Stimulated activated CD8-positive, alpha-beta memory T cell treated with anti-CD3 and anti-CD28 coated beads, Interleukin-15, amount 100 ng/mL, for 1 hour (primary cell): ENCODE measurements around the gene ARHGEF28.

Experiments
- DNase-seq: peaks from one replicate; pipeline ENCODE4 v3.0.0-alpha.2; 2020; ENCODE audit warnings: low read depth

The ARHGEF28 gene

DNA sequence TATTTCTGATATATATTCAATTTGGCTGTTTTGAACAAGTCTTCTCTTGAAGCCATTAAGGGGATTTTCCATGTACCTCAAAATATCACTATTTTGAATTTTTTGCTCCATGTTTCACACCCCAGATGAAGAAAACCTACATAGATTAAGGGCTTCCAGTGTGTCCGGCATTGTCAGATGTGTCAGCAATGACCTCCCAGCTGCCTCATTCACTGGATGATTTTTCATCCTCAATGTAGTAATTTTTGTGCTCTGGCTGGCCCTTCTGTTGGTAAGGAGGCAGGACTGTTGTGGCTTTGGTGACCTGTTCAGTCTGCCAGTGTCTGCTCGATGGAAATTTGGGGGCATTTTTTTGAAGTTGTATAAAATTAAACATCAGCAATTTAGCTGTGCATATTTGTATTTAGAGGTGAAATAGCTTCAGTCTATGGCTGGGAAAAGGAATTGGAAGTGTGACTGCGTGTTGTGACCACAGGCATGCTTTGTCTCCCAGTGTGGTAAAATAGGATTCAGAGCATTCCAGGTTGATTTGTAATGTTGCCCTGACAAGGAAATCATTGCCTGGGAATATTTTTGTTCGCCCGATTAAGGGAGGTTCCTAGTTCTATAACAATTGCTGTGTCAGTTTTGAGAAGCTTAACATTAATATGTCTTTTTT lies 312.4 kb downstream of the ARHGEF28 start:
- no peak for DNase-seq

DNA sequence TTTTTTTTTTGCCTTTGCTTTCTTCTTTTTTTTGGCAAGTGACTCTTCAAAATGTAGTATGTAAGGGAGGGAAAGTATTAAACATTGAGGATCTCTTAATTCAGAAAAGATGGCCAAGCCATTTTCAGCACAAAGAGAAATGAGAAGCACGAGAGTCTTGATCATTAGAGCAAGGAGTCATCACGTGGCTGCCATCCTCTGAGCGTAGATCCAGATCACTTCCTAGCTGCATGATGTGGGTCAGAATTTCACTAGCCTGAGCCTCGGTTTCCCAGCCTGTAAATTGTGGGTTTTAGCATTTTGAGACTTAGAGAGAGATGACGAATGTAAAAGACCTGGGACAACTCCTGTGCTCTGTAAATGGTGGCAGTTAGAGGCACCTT lies 312.9 kb downstream of the ARHGEF28 start:
- no peak for DNase-seq

DNA sequence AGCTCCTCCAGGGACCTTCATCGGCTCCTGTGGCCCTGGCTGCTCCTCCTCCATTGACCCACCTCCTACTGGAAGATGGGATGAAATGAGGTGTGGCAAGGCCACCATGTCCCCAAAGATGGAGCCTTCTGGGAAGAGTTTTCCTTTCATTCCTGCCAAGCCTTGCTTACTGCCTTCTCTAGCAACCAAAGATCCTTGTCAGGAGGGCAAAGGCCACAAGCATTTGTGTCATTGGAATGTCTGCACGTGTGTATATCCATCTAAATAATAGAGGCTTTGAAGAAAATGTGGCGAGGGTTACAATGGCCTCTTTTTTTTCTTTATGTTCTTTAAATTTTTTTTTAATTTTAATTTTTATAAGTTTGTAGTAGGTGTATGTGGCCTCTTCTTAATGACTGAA lies 313.6 kb downstream of the ARHGEF28 start:
- DNase-seq: no peak

DNA sequence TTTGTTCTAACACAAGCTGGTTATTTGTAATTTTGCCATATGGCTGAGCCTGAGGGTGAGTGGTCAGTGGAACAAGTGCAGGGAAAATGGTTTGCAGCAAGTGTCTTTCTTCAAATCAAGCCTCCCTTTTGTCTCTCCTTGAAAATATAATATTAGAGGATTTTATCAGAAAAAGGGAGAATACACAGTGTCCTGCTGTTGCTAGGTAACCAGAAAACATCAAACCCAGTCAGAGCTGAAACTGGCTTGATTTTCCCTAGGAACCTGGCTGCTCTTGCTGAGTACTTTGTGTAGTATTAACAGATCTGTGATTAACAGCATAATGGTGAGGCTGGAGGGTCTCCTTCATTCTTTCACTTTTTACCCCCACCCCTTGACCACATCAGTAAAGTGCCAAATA lies 314.0 kb downstream of the ARHGEF28 start:
- DNase-seq: no peak

DNA sequence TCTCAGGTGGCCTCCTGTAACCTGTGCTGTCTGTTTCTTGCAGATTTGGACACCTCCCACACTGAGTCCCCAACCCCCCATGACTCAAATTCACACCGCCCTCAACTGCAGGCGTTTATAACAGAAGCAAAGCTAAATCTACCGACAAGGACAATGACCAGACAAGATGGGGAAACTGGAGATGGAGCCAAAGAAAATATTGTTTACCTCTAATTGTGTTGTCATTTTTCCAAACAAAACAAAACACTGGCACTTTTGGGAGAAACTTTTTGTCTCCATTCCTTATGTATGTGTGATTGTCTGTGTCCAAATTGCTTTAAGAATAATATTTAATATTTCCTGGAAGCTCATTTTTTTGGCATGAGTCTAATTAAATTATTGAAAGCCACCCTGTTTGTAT lies 314.8 kb downstream of the ARHGEF28 start:
- DNase-seq: no peak

DNA sequence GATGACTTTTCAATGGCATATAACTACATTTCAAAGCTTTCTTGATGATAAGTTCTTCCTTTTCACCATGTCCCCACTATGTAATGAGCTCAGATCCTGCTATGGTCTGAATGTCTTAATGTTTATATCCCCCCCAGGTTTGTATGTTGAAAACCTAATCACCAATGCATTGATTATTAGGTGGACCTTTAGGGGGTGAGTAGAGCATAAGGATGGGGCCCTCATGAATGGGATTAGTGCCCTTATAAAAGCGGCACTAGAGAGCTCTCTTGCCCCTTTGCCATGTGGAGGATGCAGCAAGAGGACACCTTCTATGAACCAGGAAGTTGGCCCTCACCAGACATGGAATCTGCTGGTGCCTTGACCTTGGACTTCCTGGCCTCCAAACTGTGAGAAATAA lies 316.8 kb downstream of the ARHGEF28 start:
- no peak for DNase-seq

DNA sequence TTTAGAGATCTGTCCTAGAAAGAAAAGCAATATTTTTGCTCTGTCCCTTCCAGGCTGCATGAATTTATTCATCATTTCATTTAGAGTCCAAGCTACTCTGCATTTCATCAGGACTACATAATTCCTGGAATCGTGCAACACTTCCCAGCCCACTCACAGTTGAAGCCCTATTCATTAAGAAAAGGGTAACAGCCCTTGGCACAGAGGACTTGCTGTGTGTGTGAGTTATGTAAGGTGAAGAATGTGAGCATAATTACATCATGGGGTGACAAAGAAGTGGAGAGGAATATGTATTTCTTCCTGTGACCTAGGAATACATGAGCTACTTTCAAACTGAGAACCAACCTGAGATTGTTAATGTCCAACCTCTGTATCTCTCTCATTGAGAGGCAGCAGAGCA lies 317.4 kb downstream of the ARHGEF28 start:
- no peak for DNase-seq

DNA sequence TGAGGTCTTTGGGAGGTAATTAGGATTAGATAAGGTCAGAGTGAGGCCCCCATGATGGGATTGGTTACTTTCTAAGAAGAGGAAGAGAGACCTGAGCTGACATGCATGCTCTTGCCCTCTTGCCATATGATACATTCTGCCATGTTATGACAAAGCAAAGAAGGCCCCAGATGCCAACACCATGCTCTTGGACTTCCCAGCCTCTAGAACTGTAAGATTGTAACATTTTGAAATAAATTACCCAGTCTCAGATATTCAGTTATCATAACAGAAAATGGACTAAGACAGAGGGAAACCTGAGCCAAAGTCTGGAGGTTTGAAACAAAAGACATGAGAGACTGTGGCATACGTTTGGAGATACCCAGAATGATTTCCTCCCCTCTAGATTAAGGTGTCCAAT lies 318.6 kb downstream of the ARHGEF28 start:
- DNase-seq: no peak

DNA sequence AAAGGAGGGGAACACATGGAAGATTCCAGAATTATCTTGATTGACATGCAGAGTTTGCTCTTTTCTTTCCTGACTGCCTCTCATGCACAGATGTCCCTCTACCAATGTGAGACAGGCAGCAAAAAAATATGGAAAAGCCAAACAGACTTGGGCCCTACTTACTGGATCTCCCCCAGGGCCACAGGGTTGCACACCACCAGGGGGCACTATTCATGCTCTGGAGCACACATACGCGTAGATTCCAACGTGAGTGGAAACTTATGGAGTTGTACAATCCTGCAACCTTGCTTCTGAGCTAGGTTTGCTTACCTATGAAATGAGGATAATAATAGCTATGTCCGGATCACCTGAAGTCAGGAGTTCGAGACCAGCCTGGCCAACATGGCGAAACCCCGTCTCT lies 319.5 kb downstream of the ARHGEF28 start:
- no peak for DNase-seq

DNA sequence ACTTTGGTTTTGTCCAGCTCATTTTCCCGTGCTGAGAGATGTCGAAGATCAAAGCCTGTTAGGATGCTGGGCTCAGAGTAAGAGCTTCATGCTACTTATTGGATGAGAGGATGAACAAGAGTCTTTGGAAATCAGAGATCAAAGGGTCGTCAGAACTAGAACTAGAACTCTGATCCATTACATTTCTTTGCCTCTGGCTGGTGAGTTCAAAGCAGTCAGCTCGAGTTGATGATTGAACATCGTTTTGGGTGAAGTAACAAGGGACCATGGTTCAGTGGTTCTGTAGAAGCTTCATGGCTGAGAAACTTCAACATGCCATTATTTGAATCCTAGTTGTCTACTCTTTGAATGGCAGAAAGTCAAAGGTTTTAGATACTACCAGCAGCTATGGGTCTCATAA lies 320.3 kb downstream of the ARHGEF28 start:
- no peak for DNase-seq

DNA sequence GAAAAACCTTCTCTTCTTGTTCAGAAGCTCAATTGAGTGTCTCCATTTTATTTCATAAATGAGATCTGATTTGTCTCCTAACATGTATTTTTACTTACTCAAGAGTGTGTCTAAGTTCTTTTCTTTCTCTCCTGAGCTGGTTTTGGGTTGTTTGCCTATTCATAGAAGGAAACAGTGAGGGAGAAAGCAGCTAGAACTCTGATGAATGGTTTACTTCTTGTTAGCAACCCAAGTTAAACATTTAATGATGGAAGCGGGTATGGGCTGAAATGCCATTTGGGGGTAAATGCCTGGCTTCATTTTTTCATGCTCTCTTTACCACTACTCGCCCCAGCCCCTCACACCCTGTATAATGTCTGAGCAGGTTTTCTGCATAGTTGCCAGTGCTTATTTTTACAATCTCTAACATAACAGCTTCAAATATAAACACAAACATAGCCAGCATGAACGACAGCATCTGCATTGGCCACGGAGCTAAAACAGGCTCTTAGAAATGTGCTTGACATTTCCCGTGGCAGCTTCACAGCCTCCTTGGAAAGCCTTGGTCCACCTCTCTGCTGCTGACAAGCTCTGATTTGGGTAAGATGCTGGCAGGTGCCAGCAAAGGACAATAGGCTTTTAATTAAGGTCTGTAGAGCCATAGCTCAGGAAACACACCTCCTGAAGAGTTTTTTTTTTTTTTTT lies 321.1 kb downstream of the ARHGEF28 start:
- DNase-seq: no peak

DNA sequence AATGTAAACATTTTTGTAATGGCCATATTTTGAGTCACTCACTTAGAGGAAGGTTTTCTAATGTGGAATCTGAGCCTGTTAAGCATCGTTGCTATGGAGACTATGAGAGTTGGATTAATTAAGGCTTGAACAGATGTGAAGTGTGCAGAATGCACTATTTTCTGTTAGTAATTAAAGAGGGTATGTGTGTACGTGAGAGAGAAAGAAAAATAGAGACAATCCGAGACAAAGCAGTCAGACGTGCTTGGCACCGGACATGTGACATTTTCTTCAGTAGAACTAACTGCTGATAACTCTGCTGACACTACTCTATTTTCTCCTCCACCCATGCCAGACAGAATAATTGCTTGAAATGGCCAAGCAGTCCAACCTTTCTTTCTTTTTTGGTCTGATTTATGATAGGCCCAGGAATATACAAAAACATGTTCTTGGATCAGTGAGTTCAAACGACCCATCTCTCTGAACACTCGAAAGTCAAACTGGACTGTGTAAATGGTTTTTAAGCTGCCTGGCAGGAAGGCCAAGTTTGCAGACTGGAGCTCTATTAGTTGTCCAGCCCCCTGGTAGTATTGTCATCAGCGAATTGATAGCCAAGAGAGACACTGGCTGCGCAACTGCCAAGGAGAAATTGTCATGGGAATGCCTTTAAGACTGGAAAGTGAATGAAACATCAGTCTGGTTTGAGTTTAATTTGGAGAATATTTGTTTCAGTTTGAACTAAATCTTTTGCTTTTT lies 322.1 kb downstream of the ARHGEF28 start:
- no peak for DNase-seq

DNA sequence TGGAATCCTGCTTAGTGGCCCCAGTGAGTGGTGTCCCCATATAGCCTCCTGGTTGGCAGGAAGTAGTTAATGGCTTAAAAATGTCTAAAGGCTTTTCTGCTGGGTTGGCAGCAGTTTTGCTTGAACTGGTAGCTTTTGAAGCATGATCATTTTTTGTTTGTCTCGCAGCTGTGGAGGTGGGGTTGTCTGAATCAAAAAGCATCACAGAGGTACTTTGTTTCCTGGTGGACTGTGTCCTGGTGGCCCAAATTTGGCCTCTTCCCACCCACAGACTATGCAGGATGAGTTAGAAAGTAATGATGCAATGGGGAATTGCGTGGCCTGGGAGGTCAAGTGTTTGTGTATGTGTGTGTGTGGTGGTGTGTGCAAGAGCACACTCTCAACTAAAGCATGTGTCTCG lies 322.7 kb downstream of the ARHGEF28 start:
- no peak for DNase-seq

DNA sequence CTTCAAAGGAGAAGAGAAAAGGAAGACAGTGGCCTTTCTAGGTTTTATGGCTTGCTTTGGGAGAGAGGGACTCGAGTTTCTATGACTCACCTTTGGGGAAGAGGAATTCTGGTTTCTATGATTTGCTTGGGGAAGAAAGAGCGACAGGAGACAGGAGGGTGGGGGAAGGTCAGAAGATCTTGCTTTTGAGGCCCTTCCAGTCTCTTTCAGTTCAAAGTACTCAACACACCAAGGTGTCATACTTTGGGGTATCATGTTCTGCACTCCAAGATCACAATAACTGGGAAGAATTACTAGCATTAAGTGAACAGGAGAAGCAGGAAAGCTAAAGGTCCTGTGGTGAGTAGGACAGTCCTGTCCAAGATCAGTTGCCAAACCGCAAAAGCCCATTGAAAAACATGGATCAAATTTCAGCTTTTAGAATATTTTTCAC lies 324.5 kb downstream of the ARHGEF28 start:
- no peak for DNase-seq

DNA sequence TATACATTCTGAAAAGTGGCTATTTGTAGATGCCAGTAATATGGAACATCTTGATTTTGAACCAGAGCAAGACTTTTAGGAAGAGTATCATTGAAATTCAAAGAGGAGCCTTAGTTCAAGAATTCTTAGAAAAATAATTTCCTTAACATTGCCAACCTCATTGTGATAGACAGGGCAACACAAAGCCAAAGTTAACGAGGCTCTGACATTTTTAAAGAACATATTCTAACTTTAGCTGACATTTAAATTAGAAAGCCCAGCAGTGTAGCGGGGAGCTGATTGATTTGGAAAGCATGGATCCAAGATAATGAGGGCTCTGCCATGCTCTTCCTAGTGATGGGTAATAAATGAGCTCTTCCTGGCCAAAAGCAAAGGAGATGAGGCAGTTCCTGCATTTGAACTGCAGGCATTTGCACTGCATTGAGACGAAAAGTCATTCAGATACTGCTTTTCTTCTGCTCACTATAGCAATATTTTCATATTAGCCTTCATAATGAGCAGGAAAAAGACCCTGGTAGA lies 325.0 kb downstream of the ARHGEF28 start:
- no peak for DNase-seq

DNA sequence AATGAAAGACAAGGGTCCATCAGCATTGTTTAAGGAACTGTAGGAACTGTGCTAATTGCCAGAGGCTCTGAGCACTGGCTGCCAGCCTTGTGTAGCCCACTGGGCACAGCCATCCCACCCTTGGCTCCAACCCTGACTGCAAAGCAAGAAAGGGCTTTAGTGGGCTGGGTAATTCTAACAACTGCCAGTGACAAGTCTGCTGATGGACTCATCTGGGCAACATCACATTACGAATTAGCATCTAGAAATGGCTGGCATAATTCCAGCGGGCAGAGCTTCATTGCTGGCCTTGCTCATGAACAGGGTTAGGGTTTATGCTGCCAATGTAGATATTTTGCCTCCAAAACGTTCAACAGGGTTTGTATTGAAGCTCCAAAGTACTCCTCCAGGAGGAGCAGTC lies 326.9 kb downstream of the ARHGEF28 start:
- no peak for DNase-seq

DNA sequence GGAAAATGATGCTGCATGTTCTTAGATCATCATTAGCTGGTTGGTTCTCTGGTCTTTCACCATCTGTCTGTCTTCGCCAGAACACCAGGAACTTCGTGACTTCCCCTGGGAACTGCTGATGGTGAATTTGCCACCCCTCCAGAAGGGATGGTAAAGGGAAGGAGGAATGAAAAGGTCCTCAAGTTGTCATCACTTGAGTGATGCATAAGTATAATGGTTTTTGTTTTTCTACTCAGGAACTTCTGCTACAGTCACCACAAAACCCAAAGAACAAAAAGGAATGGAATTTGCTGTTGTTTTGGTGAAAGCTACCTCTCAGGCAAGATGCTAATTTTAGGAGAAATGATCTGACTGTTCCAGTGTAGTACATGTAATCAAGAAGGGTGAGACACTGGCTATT lies 328.4 kb downstream of the ARHGEF28 start:
- no peak for DNase-seq

DNA sequence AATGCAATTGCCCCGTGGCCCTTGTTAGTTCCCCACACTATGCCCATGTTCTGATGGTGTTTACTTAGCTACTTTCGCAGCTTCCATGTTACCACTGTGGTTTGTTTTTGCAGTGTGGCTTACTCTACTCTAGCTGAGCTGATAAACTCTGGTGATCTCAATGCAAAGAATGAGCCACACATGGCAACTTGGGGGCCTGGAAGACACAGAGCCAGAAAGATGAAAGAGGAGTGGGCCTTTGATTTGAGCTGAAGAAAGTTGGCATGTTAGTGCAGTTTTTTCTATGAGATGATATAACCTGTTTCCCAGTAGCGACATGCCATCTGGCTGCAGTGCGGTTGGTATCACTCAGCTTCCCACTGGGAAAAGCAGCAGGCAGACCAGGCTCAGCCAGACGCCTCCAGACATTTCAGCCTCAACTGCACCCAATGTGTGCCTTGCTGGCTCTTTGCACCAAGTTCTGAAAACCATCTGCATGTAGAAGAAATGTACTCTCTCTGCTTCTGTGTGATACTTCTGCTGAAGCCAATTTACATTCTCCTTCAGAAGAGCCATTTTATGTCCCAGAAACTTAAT lies 329.4 kb downstream of the ARHGEF28 start:
- DNase-seq: no peak

DNA sequence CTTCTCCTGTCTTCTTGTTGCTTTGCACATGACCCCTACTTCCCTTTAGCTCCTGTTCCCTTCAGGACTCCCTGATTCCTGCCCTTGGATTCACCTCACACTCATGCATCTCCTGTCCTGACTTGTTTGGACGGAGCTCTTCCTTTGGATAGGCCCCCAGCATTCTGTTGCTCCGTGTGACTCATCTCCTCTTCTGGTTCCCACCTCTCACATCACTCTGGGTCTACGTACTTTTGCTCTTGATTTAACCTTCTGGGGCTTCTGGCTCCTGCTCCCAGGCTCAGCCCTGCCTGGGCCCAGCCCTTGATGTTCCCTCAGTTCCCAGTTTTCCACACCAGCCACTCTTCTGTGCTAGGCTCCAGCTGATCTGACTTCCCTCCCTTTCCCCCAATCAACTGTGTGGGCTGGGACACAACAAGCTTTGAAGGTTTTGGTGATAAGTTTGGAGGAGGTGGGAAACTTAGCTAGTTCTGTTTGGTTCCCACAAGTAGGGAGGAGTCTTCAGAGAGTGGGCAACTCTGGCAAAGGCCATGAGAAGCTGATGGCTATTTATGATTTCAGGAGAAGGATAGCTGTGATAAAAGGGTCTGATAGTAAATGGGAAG lies 331.5 kb downstream of the ARHGEF28 start:
- no peak for DNase-seq

DNA sequence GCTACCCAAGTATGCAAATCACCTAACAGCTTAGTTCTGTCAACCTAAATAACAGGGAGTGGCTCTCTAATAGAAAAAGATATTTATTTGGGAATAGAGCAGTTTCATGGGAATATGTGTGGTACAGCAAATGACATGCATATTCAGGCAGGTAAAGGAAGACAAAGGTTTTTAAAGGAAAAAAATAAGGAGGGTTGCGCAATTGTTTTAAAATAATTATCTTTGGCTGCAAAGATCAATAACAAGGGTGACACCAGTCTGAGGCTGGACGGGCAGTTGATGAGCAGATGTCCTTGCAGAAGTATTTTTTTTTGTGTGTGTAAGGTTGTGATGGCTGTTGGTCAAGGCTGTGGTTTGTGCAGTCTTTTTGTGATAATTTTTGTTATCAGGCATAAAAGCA lies 332.0 kb downstream of the ARHGEF28 start:
- no peak for DNase-seq

DNA sequence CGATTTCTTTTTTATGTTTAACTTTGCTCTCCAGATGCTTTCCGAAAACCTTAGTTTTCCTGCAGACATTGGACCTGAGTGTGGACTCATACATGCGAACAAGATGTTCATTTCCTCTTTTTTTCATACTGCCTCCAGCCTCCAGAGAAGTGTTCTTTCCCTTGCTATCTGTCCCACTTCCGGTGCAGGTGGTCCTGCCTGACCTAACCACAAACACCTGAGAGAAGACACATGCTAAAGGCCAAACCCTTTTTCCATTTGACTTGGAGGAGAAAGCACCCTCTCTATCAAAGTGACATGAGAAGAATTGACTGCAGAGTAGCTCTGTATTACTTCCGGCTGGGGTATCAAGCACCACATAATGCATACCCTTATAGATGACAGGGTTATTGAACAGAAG lies 334.0 kb downstream of the ARHGEF28 start:
- DNase-seq: no peak

DNA sequence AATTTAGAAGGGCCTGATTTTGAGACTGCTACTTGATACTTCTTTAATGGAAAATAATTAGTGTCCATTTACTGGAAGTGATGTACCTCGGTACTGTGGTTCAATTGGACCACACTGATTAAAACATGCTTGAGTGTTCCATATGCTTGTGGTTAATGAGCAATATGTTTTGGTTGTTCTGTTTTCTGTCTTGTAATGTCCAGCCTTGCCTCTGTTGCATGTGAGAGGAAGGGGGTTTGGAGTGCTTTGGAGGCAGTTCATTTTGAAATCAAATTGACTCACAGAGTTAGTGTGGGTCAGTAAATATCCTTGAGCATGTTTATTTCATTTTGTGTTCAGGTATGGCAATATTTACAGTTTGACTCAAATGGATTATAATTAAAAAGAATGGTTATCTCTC lies 334.4 kb downstream of the ARHGEF28 start:
- no peak for DNase-seq
